HG03565 (cell line): ENCODE measurements around the gene ATOSA.

ENCODE experiments used
- ATAC-seq: cut with Tn5 transposase; IDR thresholded peaks from one replicate; pipeline ENCODE4 v1.9.1; 2021; ENCODE audit warnings: mild to moderate bottlenecking, moderate library complexity; ENCODE audit not compliant: unreplicated experiment

Gene ATOSA

DNA sequence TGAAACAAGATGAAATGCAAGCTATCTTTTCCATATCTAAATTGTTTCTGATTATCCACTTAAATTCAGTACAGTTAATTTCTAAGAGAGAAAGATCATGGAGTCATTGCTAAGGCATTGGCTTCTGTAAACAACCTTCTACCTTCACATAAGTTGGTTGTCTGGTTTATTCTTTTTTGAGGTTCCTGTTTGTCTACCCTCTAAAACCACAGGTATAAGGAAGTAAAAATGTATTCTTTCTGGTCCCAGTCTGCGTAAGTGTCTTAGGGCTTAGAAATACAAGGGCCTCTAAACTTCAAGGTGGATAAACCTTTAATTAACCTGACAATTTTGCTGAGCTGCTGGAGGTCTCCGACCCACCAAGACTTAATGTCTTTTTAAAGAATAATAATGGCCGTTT lies 3.6 kb upstream of the ATOSA start:
- ATAC-seq, result peak; percentile 24

DNA sequence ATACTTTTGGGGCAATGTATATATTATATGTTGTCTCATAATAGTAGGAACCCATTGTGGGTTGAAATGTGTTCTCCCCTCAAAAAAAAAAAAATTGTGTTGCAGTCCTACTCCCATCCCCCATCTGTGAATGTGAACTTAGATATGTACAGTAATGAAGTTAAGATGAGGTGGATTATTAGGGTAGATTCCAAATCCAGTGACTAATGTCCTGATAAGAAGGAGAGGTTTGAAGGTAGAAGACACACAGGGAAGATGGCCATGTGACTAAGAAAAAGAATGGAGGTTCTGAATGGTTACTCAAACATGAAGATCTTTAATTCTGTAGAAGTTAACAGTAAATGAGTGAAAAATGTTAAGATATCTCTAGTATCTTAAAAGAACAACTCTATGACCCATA lies 3.0 kb upstream of the ATOSA start:
- no peak for ATAC-seq

DNA sequence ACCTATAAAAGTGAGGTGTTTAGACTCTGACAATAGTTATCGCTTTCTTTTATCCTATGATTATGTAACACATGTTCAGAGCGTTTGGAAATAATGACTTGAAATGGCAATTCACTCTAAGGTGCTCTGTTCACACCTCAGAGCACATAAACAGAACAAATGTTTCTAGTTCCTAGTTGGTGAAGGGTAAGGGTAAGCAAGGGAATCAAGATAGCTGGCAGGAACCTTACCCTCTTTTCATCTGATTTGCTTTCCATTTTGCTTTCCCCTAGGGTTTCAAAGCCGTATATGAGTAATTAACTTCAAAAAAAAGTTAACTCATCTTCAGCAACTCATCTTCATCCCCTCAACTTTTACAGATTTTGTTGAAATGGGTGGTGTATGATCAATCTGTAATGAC lies 2.3 kb upstream of the ATOSA start:
- no peak for ATAC-seq

DNA sequence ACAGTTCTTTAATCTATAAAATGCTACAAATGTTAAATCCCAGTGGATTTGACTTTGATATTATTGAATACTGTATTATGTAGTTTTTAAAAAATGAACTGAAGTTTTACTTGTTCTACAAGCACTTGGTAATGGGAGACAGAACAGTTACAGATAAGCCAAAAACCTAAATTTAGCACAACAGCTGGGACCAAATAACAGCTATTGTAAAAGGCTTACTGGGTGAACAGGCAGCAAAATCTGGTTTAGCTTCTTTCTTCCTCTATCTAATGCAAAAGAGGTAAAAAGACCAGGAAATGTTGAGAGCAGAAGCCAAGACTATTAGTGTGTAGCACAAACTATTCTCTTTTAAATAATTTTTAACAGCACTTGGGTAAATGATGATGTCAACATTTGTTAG lies 1.6 kb upstream of the ATOSA start:
- no peak for ATAC-seq

DNA sequence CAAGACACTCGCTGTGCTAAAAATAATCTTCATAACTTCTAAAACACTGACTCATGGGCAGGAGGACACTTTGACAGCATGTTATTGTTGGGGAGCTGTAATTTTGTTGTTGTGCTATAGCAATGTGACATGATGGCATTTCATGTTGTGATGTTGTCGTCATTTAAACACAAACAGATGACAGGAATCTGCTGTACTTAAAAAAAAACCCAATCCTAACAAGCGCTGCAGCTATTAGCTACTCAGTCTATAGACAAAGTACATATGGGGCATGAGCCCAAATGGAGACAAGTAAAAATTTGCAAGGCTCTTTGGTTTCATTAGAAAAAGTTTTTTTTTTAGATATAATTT lies 828 bp upstream of the ATOSA start:
- ATAC-seq, result no peak

DNA sequence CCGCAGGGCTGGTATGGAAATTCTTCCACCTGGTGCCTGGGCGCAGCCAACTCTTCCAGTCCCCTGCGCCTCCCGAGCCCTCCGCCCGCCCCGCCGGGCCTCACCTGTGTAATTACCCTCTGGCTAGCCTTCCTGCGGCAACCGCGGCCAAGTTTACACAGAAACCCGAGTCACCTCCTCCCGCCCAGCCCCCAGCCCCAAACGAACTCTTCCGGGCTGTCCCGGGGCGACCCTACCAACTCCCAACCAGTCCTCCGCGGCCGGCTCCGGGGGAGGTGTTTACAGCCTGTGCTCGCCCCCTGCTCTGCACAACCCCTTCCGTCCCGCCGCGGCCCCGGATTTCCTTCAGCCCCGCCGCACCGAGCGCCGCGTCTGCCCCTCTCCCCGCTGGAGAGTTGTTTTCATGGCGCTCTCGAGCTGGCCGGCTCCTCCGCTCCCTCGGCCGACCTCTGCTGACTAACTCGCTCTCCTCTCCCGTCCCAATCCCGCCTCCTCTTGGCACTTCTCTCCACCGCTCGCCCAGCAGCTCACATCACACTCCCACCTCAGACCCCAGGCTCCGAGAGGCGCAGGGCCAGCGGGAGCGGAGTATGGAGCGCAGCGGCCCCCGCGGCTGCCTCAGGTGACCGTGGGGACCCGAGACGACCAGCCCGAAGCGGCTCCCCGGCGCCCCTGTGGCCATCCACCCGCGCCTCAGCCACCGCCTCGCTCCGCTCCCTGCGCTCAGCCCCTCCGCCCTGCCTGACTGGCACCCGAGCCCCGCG lies 538 bp downstream of the ATOSA start:
- peak; percentile 6 for ATAC-seq

DNA sequence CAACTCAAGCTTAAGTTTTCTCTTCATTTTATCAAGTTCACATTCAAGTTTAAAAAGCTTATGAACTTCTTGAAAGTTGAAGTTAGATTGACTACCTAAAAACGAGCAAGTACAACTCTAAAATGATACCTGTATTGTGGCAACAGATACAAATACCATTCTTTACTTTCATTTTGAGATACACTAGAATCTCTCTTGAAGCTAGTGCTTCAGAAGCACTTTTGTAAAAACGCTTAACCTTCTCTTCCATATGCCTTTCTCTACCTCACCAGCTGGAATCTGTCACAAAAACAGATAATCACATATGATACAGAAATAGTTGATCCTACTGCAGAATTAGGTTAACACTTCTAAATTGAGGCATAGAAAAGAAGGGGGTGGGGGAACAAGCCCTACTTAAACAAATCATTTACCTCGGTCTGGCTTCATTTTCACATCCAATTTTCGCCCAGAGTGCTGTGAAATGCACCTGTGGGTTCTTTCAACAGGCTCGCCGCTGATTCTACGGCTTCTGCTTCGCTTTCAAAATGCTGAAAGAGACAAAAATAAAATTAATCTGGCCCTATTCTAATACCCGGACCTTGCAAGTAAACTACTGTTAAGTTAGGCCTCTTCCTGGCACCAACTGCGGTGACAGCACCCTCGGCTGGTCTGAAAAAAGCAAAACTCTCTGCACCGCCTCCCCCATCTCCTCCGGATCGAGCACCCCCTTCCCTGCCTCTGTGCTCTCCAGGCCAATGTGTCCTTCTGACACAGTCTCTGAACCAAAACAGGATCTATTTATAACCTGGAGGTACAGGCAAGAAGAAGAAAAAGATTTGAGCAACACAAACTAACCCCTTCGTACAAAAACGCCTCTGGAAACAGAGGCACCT lies 1.4 kb downstream of the ATOSA start:
- ATAC-seq, result peak; percentile 25

DNA sequence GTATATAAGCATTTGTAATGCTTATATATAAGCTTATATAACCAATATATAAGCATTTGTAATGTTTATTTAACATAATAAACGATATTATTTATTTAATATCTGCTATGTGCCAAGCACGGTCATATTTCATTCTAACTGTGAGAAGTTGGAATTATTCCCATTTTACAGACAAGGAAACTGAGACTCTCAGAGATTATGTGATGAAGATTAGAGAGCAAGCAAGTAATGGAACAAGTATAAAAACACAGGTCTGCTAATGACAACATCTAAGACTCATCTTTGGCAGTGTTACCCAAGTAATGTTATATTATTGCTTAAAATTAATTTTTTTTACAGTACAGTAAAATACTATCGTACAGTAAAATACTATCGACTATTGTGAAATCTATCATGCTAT lies 4.4 kb downstream of the ATOSA start:
- ATAC-seq, result no peak

DNA sequence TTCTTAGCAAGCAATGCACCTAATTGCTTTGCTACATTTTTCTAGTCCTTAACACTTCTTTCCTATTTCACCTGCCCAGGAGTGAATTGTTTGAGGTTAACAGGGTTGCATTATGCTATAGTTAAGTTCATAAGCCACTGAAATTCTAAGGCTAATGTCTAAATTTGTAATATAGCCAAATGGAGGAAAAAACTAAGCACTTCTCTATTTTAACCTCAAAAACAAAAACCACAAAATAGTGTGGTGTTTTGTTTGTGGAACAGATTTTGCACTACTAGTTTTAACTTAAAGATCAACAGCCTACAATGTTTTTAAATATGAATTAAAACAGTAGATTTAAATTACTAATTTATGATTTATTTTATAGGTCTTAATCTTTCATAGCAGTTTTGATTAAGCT lies 5.5 kb downstream of the ATOSA start:
- no peak for ATAC-seq

DNA sequence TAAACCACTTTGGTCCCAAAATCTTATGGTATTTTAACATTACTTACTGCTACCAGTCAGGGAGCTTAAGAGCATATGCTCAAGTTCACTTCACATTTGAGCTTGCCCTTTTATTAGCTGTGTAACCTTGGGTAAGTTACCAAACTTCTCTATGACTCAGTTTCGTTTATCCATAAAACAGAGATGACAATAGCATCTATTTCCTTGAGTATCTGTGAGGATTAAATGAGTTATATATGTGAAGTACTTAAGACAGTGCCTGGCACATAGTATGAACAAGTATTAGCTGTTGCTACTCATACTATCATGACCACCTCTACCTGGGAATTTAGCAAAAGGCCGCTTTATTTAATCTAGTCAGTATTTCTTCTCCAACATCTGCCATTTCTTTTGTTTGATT lies 5.9 kb downstream of the ATOSA start:
- no peak for ATAC-seq

DNA sequence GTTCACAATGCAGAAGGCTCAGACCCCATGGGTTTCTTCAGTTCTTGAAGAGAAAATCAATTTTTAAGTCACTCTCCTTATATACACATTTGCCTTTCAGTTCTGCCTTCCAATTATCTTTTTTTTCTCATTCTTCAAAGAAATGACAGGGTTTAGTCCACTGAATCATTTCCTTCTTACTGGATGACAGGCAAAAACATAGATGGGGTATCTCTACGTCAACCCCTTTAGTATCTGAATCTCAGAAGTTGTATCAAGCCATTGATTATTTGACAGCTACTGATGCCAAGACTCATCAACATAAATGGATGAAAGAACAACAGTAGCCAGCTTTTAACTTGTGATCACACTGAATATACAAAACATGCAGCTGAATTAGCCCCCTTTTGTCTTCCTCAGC lies 6.5 kb downstream of the ATOSA start:
- ATAC-seq, result no peak

DNA sequence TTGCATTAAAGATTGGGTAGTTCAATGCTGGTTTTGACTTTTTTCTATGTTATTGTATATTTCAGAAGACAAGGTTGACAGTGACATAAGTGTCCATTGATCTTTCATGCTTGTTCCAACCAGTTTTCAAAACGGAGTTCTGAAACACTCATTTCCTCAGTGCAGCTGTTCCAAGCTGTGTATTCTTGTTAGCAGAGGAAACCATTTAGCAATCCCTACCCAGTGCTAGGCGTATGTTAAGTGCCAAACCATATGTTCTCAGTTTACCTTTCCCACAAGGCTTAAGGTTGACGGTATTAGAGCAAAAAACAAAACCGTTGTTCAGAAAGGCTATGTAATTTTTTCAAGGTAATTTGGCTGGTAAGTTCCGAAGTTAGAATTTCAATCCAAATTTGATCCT lies 9.1 kb downstream of the ATOSA start:
- ATAC-seq, result no peak

DNA sequence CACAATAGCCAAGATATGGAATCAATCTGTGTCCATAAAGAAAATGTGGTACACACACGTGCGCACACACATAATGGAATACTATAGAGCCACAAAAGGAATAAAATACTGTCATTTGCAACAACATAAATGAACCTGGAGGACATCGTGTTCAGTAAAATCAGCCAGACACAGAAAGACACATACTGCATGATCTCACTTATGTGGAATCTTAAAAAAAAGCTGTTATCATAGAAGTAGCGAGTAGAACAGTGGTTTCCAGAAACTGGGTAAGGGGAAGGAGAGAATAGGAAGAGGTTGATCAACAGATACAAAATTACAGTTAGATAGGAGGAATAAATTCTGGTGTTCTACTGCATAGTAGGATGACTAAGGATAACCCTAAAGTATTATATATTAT lies 11.1 kb downstream of the ATOSA start:
- ATAC-seq, result no peak

DNA sequence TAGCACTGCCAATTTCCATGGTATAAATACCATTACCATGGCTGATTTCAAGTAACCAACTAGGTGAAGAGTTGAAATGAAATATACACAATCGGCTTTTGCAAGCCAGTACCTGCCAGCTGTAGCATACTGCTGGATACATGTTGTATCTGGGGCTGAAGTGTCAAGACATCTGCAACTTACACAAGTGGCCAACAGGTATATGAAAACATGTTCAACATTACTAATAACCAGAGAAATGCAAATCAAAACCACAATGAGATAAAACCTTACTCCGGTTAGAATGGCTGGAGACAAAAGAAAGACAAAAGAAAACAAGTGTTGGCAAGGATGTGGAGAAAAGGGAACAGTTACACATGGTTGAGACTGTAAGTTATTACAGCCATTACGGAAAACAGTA lies 11.6 kb downstream of the ATOSA start:
- peak; percentile 72 for ATAC-seq

DNA sequence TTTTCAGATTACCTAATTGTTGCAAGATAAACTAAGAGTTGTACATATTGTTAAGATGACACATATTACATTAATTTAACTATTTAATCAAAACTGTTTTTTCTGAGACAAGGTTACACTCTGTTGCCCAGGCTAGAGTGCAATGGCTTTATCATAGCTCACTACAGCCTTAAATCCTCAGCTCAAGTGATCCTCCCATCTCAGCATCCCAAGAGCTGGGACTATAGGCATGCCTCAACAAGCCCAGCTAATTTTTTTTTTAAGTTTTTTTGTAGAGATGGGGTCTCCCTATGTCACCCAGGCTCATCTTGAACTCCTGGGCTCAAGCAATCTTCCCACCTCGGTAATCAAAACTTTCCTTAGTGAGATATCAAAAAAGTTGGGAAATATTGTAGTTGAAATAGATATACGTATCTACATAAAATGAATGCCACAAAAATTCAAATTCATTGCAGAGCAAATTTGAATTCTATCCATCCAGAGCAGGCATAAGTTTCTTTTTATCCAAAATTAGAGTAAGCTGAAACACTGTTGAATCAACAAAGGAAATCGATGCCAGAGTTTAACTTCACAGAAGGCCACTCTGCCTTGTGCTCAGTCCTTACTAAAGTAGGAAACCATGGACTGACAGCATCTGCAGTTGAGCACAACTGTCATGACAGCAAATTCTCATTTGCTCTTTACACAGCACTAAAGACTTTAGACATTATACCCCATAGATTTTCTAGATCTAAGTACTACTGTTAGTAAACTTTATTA lies 15.5 kb downstream of the ATOSA start:
- no peak for ATAC-seq

DNA sequence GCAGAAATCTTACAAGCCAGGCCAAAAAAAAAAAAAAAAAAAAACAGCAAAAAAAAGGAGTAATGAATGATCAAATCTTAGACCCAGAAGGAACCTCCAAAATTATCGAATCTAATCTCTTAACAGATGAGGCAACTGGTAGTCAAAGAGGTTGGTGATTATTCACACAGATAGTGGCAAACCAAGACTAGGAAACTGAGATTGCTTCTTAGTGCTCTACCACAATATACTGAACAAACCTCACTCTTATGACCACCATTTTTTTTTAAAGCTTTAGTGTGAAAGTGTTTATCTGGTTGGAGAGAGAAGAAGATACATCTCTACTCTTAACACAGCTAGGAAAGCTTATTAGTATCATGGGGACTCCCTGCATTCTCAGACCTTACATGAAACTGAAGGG lies 17.3 kb downstream of the ATOSA start:
- ATAC-seq, result no peak

DNA sequence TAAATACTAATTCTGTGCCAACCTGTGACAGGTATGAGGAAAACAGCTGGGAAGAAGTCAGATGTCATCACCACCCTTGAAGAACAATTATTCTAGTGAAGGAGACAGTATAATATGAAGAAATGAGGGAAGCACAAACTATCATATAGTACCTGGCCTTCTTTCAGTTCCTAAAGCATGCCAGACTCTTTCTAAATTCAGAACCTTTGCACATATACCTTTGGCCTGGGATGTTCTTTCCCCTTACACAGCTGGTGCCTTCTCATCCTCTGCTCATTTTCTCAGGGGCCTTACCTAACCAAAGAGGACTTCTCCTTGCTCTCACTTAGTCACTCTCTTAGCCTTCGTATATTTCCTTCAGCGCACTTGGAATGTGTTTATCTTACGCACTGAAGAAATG lies 19.0 kb downstream of the ATOSA start:
- ATAC-seq, result no peak

DNA sequence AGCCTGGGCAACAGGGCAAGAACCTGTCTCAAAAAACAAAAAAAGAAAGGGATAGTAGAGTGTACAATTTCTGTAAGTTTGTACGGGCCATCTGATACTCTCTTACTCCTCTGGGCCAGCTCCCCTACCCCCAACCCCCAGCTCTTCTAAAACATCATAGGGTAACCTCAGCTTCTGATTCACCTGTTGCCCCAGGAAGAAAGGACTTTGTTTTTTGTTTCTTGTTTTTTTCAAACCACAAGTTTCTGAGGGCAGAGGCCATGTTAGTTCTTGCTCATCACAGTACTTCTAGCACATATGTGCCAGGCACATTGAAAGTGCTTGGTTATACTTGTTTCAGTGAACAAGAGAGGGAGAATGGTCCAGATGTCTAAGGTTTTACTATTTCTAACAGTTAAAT lies 20.2 kb downstream of the ATOSA start:
- ATAC-seq, result peak; percentile 80

DNA sequence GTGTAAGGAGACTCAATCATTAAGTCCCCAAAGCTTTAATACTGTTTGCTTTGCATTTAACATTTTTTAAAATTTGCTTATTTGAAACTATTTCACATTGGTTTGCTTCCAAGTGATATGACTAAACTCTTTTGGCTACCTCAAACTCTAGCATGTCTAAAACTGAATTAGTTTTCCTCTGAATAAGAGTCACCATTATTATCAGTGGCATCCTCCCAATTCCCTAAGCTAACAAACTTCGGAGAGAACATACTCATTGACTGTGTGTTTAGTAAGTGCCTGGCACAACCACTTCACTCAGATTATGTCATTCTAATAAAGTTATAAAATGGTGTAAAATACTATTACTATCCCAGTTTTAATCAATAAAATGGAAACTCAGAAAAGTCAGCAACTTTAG lies 21.9 kb downstream of the ATOSA start:
- no peak for ATAC-seq

DNA sequence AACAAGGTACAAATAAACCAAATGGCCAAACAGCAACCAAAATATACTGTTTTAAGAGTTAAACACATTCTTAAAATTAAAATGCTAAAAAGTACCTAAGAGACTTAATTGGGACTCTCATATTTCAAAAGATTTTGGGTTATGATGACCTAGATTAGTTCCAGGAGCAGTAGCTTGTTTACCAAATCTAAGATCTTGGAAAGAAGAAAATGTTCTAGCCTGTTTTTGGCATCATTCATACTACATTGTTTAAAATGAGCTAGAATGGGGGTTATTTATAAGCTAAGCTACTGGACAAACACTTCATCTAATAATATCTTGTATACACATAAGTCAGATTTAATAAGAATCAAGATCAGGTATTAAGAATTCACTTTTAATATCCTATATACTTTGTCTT lies 22.8 kb downstream of the ATOSA start:
- no peak for ATAC-seq

DNA sequence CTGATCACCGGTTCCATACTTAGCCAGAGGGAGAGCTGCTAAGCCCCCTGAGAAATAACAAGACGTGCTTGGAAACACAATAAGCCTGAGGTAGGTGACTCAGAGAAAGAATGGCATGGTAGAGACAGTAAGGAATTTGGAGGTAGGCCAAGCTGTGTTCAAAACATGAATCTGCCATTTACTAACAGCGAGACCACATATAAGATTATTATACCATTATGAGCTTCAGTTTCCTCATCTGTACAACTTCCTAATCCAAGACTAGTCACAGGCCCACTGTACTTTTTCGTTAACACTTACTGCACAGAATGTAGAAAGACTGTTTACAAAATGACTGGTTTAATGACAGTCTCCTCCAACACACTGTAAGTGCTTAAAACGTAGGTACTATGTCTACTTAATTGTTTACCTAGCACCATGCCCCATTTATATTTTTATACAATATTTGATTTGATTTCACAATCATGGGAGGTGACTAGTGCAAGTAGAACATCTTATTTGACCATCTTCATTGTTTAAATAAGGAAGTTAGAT lies 25.7 kb downstream of the ATOSA start:
- ATAC-seq, result no peak

DNA sequence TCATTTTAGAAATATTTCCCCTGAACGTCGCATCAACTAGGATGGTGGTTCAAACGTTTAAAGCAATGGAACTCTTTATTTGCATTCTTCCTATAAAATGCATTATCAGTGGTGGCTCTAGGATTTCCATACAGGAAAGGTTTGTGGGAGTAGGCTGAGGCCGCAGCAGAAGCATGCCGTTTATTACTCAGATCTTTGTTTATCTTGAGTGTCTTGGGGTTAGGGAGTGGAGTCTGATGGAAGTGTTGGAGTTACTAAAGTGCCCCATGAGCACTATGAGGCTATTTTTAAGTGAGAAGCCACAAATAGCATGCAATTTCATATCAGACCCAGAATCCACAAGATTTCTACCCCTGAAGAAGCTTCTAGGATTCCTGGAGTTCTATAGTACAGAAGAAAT lies 26.2 kb downstream of the ATOSA start:
- ATAC-seq, result no peak
